Activated T-cell treated with anti-CD3 and anti-CD28 coated beads, Interleukin-2, amount 50 U/mL, for 24 hours (primary cell): ENCODE data around the gene NCR2.

Experiments
- DNase-seq: peaks from one replicate; pipeline ENCODE4 v3.0.0-alpha.2; 2020
- H3K27ac Mint-ChIP-seq: 2 replicates; pipeline ENCODE4 v1.8.0; 2020; ENCODE audit warnings: mild to moderate bottlenecking, mixed read lengths
- H3K27me3 Mint-ChIP-seq: 2 replicates; pipeline ENCODE4 v1.8.0; 2020; ENCODE audit warnings: mixed read lengths
- H3K36me3 Mint-ChIP-seq: 2 replicates; pipeline ENCODE4 v1.8.0; 2020; ENCODE audit warnings: low read depth, mixed read lengths
- H3K4me1 Mint-ChIP-seq: 2 replicates; pipeline ENCODE4 v1.8.0; 2020; ENCODE audit warnings: low read depth, mixed read lengths
- H3K4me3 Mint-ChIP-seq: 2 replicates; pipeline ENCODE4 v1.8.0; 2020; ENCODE audit warnings: mild to moderate bottlenecking, moderate library complexity, mixed read lengths
- H3K9me3 Mint-ChIP-seq: 2 replicates; pipeline ENCODE4 v1.8.0; 2020; ENCODE audit warnings: mixed read lengths

The NCR2 gene

DNA sequence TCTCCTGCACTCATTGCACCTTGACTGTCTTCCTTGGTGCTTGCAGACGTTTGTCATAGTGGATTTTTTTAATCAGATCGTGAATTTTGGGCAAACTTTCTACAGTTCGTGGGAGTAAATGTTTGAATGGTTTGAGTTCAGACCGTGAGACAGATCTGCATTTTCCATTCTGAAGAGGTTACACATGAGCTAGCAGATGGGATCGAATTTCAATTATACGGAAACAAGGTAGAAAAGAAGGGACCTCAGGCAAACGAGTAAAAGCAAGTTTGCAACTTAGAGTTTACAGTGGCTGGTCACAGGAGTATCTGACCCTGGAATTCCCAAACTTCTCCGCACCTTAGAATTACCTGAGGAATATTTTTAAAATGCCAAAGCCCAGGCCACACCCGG, 17.2 kb upstream of the NCR2 start:
- Mint-ChIP-seq H3K4me3 (peak overlapping the region; percentile 56), H3K27ac (no peak overlapping the region), H3K36me3 (no peaks in the 10 kb centered on the region), H3K9me3 (no peaks in the 10 kb centered on the region), H3K27me3 (peaks cover 21% of the 10 kb centered on the region), H3K4me1 (peaks cover 14% of the 10 kb centered on the region)
- DNase-seq = no peak

DNA sequence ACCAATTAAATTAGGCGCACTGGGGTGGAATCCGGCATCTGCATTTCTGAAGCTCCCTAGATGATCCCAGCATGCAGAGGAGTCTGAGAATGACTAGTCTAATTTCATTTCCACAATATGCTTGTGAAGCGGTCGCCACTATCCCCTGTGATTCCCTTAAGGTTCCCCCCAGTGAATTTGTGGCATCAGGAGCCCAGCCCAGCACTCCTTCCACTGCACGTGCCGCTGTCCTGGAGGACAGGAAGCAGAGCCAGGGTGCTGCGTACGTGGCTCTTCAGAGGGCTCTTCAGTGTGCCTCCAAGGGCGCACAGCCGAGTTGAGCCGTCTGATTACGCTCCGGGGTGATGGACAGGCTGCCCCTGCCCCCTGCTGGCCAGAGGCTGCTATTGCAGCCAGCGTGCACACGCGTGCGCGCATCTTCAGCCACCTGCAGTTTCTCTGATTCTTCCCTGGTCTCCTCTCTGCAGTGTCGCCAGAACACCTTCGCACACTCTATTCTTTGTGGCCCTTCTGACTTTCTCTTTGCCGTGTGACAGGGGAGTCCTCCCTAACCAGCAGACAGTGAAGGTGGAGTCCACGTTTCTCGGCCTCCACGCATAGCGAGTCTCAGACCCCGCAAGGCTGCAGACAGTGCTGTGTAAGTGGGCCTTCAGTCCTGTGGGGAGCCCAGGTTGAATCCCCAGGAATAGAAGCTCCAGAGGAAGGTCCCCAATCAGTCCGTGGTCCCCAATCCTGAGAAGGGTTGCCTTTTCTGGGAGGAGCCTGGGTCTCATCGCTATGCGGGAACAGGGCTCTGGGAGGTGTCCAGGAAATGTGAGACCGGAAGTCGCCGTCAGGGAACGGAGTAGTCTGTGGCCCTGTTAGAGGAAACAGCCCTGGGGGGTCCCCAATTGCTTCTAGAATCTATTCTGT, 16.5 kb upstream of the NCR2 start:
- Mint-ChIP-seq H3K27ac (peak overlapping the region; percentile 9), H3K4me1 (peaks cover 14% of the 10 kb centered on the region), H3K4me3 (peak overlapping the region; percentile 56), H3K27me3 (peaks cover 18% of the 10 kb centered on the region), H3K36me3 (no peaks in the 10 kb centered on the region), H3K9me3 (no peaks in the 10 kb centered on the region)
- peak; percentile 89 for DNase-seq

DNA sequence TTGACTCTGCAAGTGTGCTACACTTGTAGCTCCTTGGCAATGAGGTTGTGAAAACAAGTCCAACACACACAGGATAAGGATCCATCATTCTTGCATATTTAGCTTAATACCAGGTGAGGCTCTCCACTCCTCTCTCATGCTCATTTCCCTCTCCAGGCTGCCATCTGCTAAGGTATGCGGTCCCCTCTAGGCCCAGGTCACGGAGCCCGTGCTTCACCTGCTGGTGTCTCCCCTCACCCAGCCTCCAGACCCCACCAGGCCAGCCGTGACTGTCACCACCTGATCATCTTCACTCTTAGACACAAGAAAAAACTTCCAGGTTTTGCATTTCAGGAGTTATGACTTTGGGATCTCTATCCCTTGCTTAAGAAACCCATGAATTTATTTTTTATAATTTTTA, 14.2 kb upstream of the NCR2 start:
- Mint-ChIP-seq H3K4me1 (peaks cover 14% of the 10 kb centered on the region), H3K27me3 (peaks cover 20% of the 10 kb centered on the region), H3K27ac (no peak overlapping the region), H3K4me3 (no peak overlapping the region), H3K36me3 (no peaks in the 10 kb centered on the region), H3K9me3 (no peaks in the 10 kb centered on the region)
- DNase-seq = no peak

DNA sequence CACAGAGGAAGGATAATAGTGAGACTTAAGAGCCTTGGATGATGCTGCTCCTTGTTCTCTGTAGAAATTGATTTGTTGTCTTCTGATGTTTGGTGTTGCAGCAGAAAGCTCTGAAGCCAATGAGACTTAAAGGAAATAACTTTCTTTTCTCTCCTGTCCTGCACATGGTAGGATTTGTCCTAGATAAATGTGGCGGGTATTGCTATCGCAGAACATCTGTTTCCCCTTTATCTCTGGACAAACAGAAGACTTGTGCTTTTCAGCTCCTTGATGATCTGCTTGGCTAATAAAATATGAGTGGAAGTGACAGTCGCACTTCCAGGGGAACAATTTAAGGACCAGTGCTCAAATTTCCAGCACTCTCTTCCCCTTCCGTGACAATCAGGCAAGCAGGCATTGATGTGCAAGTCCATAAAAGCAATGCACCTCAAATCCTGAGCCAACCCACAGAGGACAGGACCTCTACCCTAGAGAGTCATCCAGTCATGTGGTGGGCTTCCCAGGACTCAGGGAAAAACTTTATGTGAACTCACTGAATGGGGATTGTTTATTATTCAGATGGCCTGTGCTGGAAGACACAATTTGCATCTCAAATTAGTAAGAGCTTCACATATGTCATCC, 9.9 kb upstream of the NCR2 start:
- DNase-seq = no peak
- Mint-ChIP-seq H3K27me3 (peaks cover 22% of the 10 kb centered on the region), H3K27ac (no peak overlapping the region), H3K4me1 (no peaks in the 10 kb centered on the region), H3K4me3 (no peak overlapping the region), H3K36me3 (no peaks in the 10 kb centered on the region), H3K9me3 (no peaks in the 10 kb centered on the region)

DNA sequence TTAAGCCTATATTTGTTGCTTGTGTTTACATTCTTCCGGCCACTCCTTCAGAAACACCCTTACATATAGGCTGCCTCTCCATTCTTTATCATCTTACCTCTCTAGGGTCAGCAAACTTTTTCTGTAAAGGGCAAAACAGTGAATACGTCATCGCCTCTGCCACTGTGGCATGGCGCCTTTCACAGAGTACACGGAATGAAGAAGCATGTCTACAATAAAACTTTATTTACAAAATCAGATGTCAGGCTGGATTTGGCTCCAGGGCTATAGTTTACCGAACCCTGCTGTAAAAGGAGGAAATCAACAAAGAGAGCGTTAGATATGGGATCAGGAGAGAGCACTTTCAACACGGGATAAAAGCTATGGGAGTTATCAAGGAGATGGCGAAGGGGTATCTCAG, 9.3 kb upstream of the NCR2 start:
- no peak overlapping the region for H3K27ac Mint-ChIP-seq
- no peaks in the 10 kb centered on the region for H3K36me3 Mint-ChIP-seq
- no peak for DNase-seq
- H3K4me3 Mint-ChIP-seq = no peak overlapping the region
- H3K27me3 Mint-ChIP-seq = peaks cover 22% of the 10 kb centered on the region
- no peaks in the 10 kb centered on the region for H3K9me3 Mint-ChIP-seq
- H3K4me1 Mint-ChIP-seq = no peaks in the 10 kb centered on the region

DNA sequence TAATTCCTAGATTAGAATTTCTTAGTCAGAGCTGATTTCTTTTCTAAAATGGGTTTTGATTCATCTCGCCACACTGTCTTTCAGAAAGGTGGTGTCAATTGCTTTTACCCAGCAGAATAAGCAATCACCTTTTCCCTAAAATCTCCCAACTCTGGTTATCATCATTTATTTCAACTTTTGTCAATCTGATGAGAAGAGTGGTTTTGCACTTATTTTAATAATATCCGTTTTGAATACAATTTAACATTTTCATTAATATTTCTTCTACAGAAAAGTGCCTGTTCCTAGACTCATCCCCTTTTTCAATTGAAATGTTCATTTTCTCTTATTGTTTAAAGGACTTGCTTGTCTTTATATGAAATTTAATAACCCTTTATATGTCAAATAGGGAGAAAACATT, 8.2 kb upstream of the NCR2 start:
- Mint-ChIP-seq H3K4me1 (peaks cover 4% of the 10 kb centered on the region), H3K4me3 (no peak overlapping the region), H3K36me3 (no peaks in the 10 kb centered on the region), H3K9me3 (no peaks in the 10 kb centered on the region), H3K27ac (no peak overlapping the region), H3K27me3 (peaks cover 22% of the 10 kb centered on the region)
- DNase-seq = no peak

DNA sequence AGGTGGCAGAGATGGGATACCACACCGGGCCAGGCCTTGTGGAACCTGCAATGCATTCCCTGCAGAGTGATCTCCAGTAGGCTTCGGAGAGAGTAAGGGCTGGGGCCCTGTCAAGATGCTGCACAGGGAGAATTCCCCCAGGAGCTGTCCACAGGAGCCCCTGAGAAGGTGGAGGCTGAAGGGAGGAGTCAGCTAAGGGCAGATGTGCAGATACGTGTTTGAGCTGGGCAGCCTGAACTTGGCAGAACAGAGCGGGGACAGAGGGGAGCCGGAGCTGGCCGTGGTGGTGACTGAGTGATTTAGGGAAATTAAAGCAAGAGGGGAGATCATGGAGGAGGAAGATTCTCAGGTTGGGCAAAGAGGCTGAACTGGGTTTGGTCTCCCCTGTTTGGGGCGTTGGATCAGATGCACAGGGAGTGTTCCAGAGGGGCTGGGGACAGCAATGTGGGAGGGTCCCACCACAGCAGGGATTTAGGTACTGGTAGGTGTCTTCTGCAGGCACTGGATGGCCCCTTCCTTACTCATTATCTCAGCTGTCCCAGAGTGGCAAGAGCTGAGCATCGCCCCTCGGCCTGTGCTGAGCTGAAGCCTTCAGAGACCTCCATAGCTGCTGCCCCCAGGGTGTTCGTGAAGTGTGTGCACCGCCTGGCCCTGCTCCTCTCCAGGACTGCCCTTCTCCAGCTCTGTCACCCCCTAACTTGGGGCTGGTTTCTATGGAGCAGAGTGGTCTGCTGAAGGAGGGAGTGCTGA, 3.8 kb upstream of the NCR2 start:
- Mint-ChIP-seq H3K9me3 (no peaks in the 10 kb centered on the region), H3K4me3 (no peak overlapping the region), H3K4me1 (peaks cover 44% of the 10 kb centered on the region), H3K27me3 (peaks cover 9% of the 10 kb centered on the region), H3K36me3 (no peaks in the 10 kb centered on the region), H3K27ac (no peak overlapping the region)
- DNase-seq = no peak

DNA sequence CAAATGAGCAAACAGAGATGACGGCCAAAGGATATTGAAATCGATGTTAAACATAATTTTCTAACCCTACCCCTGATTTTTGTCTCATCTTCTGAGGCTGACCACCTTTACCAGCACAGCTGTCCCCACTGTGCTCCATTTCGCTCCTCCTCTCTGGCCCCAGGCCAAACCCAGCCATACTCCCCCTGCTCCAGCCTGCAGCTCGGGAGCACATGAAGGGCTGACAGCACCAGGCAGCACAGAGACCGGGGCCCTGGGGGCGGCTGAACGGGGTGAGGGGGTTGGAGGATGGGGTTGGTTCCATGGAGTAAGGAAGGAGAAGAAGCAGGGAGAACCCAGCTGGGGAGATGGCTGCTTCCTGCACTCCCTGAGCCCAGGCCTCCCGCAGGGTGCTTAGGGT, 3.2 kb upstream of the NCR2 start:
- no peak overlapping the region for H3K27ac Mint-ChIP-seq
- H3K36me3 Mint-ChIP-seq = no peaks in the 10 kb centered on the region
- no peak for DNase-seq

DNA sequence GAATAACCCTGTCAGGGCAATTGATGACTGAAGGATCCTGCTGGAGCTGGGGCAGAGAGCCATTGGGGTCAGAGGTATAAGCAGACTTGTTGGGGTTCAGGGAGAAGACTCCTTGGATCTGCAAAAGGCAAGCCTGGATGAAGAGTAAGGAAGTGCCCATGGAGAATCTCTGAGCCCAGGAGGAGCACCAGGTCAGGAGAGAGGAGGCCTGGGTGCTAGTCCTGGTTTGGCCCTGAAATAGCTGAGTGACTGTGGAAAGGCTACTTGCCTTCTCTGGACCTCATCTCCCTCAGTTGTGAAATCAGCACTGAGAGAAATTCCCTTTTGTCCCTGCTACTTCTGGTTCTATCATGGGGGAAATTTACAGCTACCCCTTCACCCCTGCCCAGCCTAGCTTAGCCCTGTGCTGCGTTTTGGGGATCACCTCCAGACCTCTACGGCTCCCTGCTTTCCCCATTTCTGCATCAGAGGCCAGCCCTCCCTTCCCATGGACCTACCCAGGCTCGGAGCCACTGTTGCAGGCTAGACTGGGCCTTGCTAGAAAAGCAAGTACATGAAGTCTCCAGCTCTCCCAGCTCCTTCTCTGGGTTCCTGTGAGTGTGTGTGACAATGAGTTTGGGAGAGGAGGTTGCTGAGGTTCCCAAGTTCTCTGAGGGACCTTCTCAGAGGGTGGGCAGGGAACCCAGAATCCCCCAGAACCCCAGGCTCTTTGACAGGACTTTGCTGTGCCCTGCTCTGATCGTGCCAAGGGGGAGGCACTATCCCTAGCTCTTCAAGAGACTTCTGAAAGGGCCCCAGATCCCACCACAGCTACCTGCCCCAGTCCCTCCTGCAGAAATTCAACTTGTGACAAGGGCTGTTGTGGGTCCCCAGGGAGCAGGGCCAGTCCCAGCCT, 2.3 kb upstream of the NCR2 start:
- no peaks in the 10 kb centered on the region for H3K36me3 Mint-ChIP-seq
- peak overlapping the region; percentile 45 for H3K4me3 Mint-ChIP-seq
- no peaks in the 10 kb centered on the region for H3K9me3 Mint-ChIP-seq
- peak overlapping the region; percentile 81 for H3K27ac Mint-ChIP-seq
- peaks cover 3% of the 10 kb centered on the region for H3K27me3 Mint-ChIP-seq
- peaks cover 44% of the 10 kb centered on the region for H3K4me1 Mint-ChIP-seq
- no peak for DNase-seq

More for the DNA sequence above, 3.2 kb upstream of the NCR2 start:
- Mint-ChIP-seq H3K4me3 (no peak overlapping the region), H3K9me3 (no peaks in the 10 kb centered on the region), H3K27me3 (peaks cover 3% of the 10 kb centered on the region), H3K4me1 (peaks cover 44% of the 10 kb centered on the region)

DNA sequence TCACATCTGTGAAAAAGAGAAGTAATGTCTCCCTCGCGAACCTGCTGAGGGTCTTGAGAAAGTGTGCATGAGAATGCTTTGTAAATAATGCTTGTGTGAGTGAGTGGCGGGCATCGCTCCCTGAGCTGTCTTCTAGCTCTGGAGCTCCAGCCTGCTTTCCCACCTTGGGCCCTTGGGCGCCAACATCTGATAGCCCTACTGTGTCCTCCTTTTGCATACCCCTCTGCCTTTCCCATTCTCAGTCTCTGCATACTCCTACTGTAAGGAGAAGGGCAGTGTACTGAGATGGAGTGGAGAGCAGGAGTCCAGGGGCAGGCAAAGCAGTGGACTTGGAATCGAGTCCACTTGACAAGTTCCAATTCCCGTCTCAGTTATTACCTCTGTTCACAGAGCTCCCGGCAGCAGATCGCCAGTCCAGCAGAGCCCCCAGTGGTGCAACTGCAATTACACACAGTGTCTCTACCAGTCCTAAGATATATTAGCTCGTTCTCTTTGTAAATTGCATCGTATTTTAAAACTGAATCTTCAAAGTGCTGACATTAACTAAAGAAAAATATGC, 847 bp upstream of the NCR2 start:
- Mint-ChIP-seq H3K4me1 (peaks cover 44% of the 10 kb centered on the region), H3K27ac (peak overlapping the region; percentile 81), H3K4me3 (peak overlapping the region; percentile 45), H3K27me3 (no peaks in the 10 kb centered on the region), H3K9me3 (no peaks in the 10 kb centered on the region), H3K36me3 (no peaks in the 10 kb centered on the region)
- DNase-seq = no peak

DNA sequence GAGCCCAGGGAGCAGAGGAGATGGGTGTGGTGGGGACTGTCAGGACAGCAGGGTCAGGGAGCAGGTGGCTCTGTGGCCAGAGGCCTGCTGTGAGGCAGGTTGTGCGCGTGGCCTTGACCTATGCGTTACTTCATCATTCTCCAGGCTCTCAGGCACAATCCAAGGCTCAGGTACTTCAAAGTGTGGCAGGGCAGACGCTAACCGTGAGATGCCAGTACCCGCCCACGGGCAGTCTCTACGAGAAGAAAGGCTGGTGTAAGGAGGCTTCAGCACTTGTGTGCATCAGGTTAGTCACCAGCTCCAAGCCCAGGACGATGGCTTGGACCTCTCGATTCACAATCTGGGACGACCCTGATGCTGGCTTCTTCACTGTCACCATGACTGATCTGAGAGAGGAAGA, 535 bp downstream of the NCR2 start:
- H3K36me3 Mint-ChIP-seq = no peaks in the 10 kb centered on the region
- H3K4me3 Mint-ChIP-seq = no peak overlapping the region
- no peaks in the 10 kb centered on the region for H3K9me3 Mint-ChIP-seq
- no peaks in the 10 kb centered on the region for H3K27me3 Mint-ChIP-seq
- peaks cover 44% of the 10 kb centered on the region for H3K4me1 Mint-ChIP-seq
- DNase-seq = no peak
- peak overlapping the region; percentile 59 for H3K27ac Mint-ChIP-seq

DNA sequence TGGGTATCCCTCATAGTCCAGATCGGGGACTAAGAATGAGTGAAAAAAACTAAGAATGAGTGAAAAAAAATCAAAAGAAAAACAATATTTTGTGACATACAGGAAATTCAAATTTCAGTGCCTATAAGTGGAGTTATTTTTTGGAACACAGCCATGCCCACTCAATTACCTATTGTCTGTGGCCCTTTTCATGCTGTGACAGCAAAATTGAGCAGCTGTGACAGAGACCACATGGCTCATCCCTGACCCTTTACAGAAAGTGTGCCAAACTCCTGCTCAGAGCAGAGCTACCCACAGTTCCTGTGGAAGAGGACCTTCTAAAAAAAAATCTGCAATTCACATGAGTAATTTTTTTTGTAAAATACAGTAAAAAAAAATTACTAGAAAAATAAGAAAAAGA, 1.4 kb downstream of the NCR2 start:
- Mint-ChIP-seq H3K27me3 (peaks cover 3% of the 10 kb centered on the region), H3K4me1 (peaks cover 44% of the 10 kb centered on the region), H3K27ac (no peak overlapping the region), H3K9me3 (no peaks in the 10 kb centered on the region), H3K4me3 (no peak overlapping the region), H3K36me3 (no peaks in the 10 kb centered on the region)
- DNase-seq = no peak

DNA sequence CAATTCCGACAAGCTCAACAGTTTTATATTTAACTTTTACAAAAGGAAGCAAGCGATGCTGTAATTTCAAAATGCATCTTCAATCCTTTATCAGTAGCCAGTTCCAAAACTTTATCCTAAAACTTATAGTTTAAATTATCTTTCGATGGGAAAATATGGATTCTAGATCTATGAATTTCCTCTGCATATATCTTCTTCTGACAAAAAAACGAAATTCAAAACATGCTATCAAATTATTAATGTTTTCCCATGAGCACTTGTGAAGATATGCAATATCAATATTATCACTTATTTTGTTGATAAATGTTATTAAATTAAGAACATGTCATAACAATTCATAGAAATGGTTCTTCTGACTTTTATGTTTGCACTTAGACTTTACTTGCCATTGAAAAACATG, 2.3 kb downstream of the NCR2 start:
- H3K9me3 Mint-ChIP-seq = no peaks in the 10 kb centered on the region
- no peak for DNase-seq
- H3K27me3 Mint-ChIP-seq = peaks cover 5% of the 10 kb centered on the region
- H3K4me3 Mint-ChIP-seq = no peak overlapping the region
- no peak overlapping the region for H3K27ac Mint-ChIP-seq
- H3K4me1 Mint-ChIP-seq = peaks cover 36% of the 10 kb centered on the region
- no peaks in the 10 kb centered on the region for H3K36me3 Mint-ChIP-seq

DNA sequence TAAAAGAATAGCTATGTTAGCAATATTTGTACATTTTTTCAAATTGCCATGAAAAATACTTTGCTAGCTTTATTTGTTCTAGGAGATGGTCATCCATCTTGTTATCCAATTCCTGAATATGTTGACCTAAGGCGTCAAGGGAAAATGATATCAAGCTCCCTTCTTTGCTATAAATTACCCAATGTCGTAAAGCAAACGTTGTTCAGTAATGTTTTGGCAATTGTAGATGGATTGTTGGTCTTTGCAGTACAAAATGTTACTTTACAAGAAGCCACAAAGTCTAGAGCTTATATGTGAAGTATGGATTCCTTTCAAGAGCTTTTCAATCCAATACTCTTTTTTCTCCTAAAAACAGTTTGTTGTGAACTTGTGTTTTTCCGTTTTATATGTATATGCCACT, 3.3 kb downstream of the NCR2 start:
- DNase-seq = no peak
- no peaks in the 10 kb centered on the region for H3K36me3 Mint-ChIP-seq
- H3K4me1 Mint-ChIP-seq = peaks cover 26% of the 10 kb centered on the region
- no peak overlapping the region for H3K4me3 Mint-ChIP-seq
- no peaks in the 10 kb centered on the region for H3K9me3 Mint-ChIP-seq
- H3K27ac Mint-ChIP-seq = no peak overlapping the region
- peaks cover 5% of the 10 kb centered on the region for H3K27me3 Mint-ChIP-seq
